Measurements from ENCODE around the gene TBX21.

The TBX21 gene

GRCh38 chr17:47708864-47709541 lies 24.0 kb upstream of the TBX21 start:
- DNase-seq = peak in 15 of 42 donors; percentile 26 to 60 (median 37)
- intact Hi-C loops (cut with DNase I) = no loop called here

- no peak for DNase-seq
Measured at GRCh38 chr17:47709594-47709993, 23.4 kb upstream of the TBX21 start.

GRCh38 chr17:47711366-47712099 lies 21.5 kb upstream of the TBX21 start:
- intact Hi-C loops (cut with DNase I) = no loop called here
- no peak for DNase-seq

More at GRCh38 chr17:47709594-47709993, 23.4 kb upstream of the TBX21 start:
- intact Hi-C loops (cut with DNase I) = no loop called here

- no peak for DNase-seq
- intact Hi-C loops (cut with DNase I) = no loop called here
Measured at GRCh38 chr17:47712330-47713023, 20.6 kb upstream of the TBX21 start.

GRCh38 chr17:47713980-47714700 lies 18.9 kb upstream of the TBX21 start:
- DNase-seq = no peak

GRCh38 chr17:47714773-47715396 lies 18.2 kb upstream of the TBX21 start:
- intact Hi-C loops (cut with DNase I) = no loop called here
- no peak for DNase-seq

More at GRCh38 chr17:47713980-47714700, 18.9 kb upstream of the TBX21 start:
- intact Hi-C loops (cut with DNase I) = no loop called here

- DNase-seq = no peak
- intact Hi-C loops (cut with DNase I) = no loop called here
Measured at GRCh38 chr17:47715669-47716325, 17.2 kb upstream of the TBX21 start.

GRCh38 chr17:47716375-47716774 lies 16.7 kb upstream of the TBX21 start:
- DNase-seq = no peak
- intact Hi-C loops (cut with DNase I) = no loop called here

GRCh38 chr17:47717261-47717697 lies 15.8 kb upstream of the TBX21 start:
- no peak for DNase-seq
- intact Hi-C loops (cut with DNase I) = no loop called here

GRCh38 chr17:47717979-47718621 lies 14.9 kb upstream of the TBX21 start:
- DNase-seq = no peak
- intact Hi-C loops (cut with DNase I) = no loop called here

GRCh38 chr17:47718634-47719405 lies 14.2 kb upstream of the TBX21 start:
- intact Hi-C loops (cut with DNase I) = no loop called here
- DNase-seq = no peak

GRCh38 chr17:47719411-47720152 lies 13.5 kb upstream of the TBX21 start:
- intact Hi-C loops (cut with DNase I) = no loop called here
- DNase-seq = no peak

GRCh38 chr17:47720196-47720595 lies 12.8 kb upstream of the TBX21 start:
- intact Hi-C loops (cut with DNase I) = no loop called here
- DNase-seq = no peak

GRCh38 chr17:47720754-47721533 lies 12.1 kb upstream of the TBX21 start:
- DNase-seq = no peak
- intact Hi-C loops (cut with DNase I) = no loop called here

- no peak for DNase-seq
- intact Hi-C loops (cut with DNase I) = no loop called here
Measured at GRCh38 chr17:47721725-47722124, 11.3 kb upstream of the TBX21 start.

GRCh38 chr17:47724705-47725104 lies 8.3 kb upstream of the TBX21 start:
- peak in 5 of 42 donors; percentile 12 to 66 (median 36) for DNase-seq
- intact Hi-C loops (cut with DNase I) = no loop called here

Measured in head of caudate nucleus (tissue), 42 donors.